Nephron (organoid): ENCODE measurements around the gene B3GNT9.

ENCODE experiments used
- H3K27ac Mint-ChIP-seq, 3 experiments: 2 replicates each; pipeline ENCODE4 v1.8.0; 2020; ENCODE audit warnings: mixed read lengths in 3 of 3, mild to moderate bottlenecking in 2 of 3, moderate library complexity in 1 of 3
- H3K27me3 Mint-ChIP-seq: 2 replicates; pipeline ENCODE4 v1.8.0; 2021; ENCODE audit warnings: low read depth, mild to moderate bottlenecking, moderate library complexity, mixed read lengths
- H3K36me3 Mint-ChIP-seq: 2 replicates; pipeline ENCODE4 v1.8.0; 2020; ENCODE audit warnings: low read depth, mixed read lengths
- H3K4me1 Mint-ChIP-seq: 2 replicates; pipeline ENCODE4 v1.8.0; 2020; ENCODE audit warnings: mixed read lengths
- H3K4me3 Mint-ChIP-seq, 3 experiments: 2 replicates each; pipeline ENCODE4 v1.8.0; 2020; ENCODE audit warnings: mild to moderate bottlenecking in 3 of 3, mixed read lengths in 3 of 3, moderate library complexity in 2 of 3
- H3K9me3 Mint-ChIP-seq: 2 replicates; pipeline ENCODE4 v1.8.0; 2020; ENCODE audit warnings: mixed read lengths
- CTCF ChIP-seq, 3 experiments: fragments of 200-600 bp; sonication (generic); IDR thresholded peaks; one replicate each; pipeline ENCODE4 v1.5.0; 2021; ENCODE audit warnings: antibody characterized with exemption in 3 of 3; ENCODE audit not compliant: unreplicated experiment in 3 of 3

B3GNT9 gene

DNA sequence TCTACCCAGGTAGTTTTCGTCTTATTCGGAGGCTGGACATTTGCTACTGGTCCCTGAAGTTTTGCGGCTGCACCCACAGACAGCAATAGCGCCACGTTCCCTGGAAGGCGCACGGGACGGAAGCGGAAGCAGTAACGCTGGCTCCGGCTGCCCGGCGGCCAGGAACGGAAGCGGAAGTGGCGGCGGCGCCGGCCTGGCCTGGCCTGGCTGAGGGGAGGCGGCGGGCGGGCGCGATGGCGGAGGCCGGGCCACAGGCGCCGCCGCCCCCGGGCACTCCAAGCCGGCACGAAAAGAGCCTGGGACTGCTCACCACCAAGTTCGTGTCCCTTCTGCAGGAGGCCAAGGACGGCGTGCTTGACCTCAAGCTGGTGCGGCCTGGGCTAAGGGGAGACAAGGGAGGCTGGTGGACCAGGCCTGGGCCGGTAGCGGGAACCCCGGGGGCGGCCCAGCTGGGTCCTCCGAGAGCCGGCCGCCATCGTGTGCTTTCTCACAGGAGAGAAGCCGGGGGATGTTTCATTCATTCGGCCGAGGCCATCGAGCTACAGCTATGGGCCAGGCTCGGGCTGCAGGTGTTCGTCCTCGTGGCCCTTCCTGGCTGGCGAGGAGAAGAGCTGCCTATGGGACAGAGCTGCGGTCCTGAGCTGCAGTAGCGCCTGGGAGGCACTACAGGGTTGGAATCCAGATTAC is 41.3 kb upstream of the B3GNT9 start, which contains the start of gene E2F4:
TSS of gene E2F4 (plus strand) at position 161 of the 687 bp plus-strand sequence. CDS start at position 234, 73 bp downstream.
- Mint-ChIP-seq H3K9me3 (no peaks in the 10 kb centered on the region), H3K4me3 (peak within 1 kb of the TSS; percentile 86 to 93 (median 89)), H3K27ac (peak within 1 kb of the TSS; percentile 2 to 86 (median 67)), H3K27me3 (no peaks in the 10 kb centered on the region), H3K36me3 (peaks cover 30% of the 10 kb centered on the region), H3K4me1 (peaks cover 34% of the 10 kb centered on the region)
- TF ChIP-seq CTCF (IDR thresholded peaks at IDR 0.05; ENCODE audit: unreplicated experiment in 3 of 3), result no peak

- Mint-ChIP-seq H3K9me3 (no peaks in the 10 kb centered on the region), H3K4me3 (peak overlapping the region; percentile 86 to 93 (median 89)), H3K27me3 (no peaks in the 10 kb centered on the region), H3K4me1 (peaks cover 29% of the 10 kb centered on the region), H3K27ac (peak overlapping the region; percentile 2 to 86 (median 67)), H3K36me3 (peaks cover 23% of the 10 kb centered on the region)
- TF ChIP-seq CTCF (IDR thresholded peaks at IDR 0.05; ENCODE audit: unreplicated experiment in 3 of 3), result no peak
Measured at GRCh38 chr16:67191411-67191994, 40.7 kb upstream of the B3GNT9 start.

GRCh38 chr16:67190448-67191399 is 39.9 kb upstream of the B3GNT9 start:
- H3K4me1 Mint-ChIP-seq, result peaks cover 26% of the 10 kb centered on the region
- H3K27me3 Mint-ChIP-seq, result peaks cover 3% of the 10 kb centered on the region
- TF ChIP-seq CTCF (IDR thresholded peaks at IDR 0.05; ENCODE audit: unreplicated experiment in 3 of 3), result no peak
- no peaks in the 10 kb centered on the region for H3K9me3 Mint-ChIP-seq
- peaks cover 16% of the 10 kb centered on the region for H3K36me3 Mint-ChIP-seq
- peak overlapping the region in 2 of 3 experiments; percentile 6 to 23 for H3K27ac Mint-ChIP-seq
- peak overlapping the region; percentile 86 to 93 (median 89) for H3K4me3 Mint-ChIP-seq

DNA sequence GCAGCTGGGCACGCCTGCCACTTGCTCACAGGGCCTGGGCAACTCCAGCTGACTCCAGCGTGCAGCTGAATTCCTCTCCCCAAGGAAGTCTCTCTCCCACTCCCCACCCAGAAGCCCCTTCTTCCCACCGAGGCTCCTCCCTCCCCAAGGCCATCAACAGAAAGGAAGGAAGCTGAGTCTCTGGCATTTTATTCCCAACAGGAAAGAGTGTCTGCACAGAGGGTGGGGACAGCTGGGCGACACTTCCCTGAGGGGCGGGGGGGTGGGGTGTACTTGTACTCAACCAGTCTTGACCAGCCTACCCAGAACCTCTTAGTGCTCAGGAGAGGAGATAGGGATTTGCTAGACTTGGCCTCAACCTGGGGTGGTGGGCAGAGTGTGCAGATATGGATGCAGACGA is 39.2 kb upstream of the B3GNT9 start, which contains the start of gene EXOC3L1:
TSS of gene EXOC3L1 (minus strand) at position 96 of the 400 bp plus-strand sequence. CDS start 460 bp downstream, outside the sequence.
- Mint-ChIP-seq H3K27ac (peak within 1 kb of the TSS in 2 of 3 experiments; percentile 6 to 23), H3K27me3 (peaks cover 9% of the 10 kb centered on the region), H3K36me3 (peaks cover 10% of the 10 kb centered on the region), H3K4me1 (peaks cover 33% of the 10 kb centered on the region), H3K9me3 (no peaks in the 10 kb centered on the region), H3K4me3 (peak within 1 kb of the TSS; percentile 86 to 93 (median 89))
- TF ChIP-seq CTCF (IDR thresholded peaks at IDR 0.05; ENCODE audit: unreplicated experiment in 3 of 3), result no peak

- Mint-ChIP-seq H3K36me3 (peaks cover under 1% of the 10 kb centered on the region), H3K4me3 (no peak overlapping the region), H3K27me3 (peaks cover 10% of the 10 kb centered on the region), H3K9me3 (no peaks in the 10 kb centered on the region), H3K4me1 (peaks cover 30% of the 10 kb centered on the region), H3K27ac (no peak overlapping the region)
- no peak for TF ChIP-seq CTCF (IDR thresholded peaks at IDR 0.05; ENCODE audit: unreplicated experiment in 3 of 3)
Measured at GRCh38 chr16:67188798-67189197, 38.0 kb upstream of the B3GNT9 start.
